ENCODE measurements around the gene LDLRAP1.

DNA sequence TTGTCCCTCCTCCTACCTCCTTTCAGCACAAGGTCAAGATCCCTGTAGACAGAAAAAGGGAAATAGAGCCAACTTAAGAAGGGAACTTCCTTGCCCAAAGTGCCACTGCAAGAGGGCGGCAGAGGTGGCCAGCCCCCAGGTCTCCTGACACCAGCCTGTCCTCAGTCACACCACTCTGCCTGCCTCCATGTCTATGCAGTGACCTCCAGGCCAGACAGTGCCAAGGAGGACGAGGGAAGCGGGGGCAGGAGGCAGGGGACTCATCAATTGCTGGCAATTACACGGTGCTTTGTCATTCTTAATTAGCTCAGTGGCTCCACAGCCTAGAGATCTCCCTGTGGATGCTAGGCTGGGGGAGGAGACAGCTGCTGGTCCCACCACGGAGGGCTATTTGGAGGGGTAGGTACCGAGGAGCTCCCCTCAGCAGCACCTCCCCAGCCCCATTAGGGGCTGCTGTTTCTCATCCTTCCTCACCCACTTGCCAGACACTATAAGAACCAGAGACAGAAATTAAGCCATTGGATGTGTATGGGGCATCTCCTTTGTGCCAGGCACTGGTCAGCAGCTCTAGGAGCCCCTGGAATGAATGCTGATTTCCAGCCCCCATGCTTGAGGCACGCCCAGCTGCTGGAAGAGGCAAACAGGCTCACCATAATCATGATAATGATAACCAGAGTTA, 6.1 kb upstream of the LDLRAP1 start:
- TF ChIP-seq CTCF (IDR thresholded peaks at IDR 0.05; ENCODE audit: low read depth, low read length, poor library complexity, severe bottlenecking) (no peak), EZH2phosphoT487 (IDR thresholded peaks at IDR 0.05; ENCODE audit: borderline replicate concordance, low read length) (no peak)

Measured in DOHH2 (cell line).